GM21528 (cell line): Measurements from ENCODE around the gene CYP4F8.
"Not testable (repeated sequence)": the region's sequence is repeated elsewhere in the genome, so short reads cannot be mapped to it uniquely, and the experiment has no call there.

Experiments used
- ATAC-seq: cut with Tn5 transposase; IDR thresholded peaks from one replicate; pipeline ENCODE4 v1.9.1; 2021; ENCODE audit warnings: mild to moderate bottlenecking, moderate library complexity; ENCODE audit not compliant: unreplicated experiment, low FRiP score

The CYP4F8 gene

GRCh38 chr19:15679865-15680264 is 64.8 kb downstream of the CYP4F8 start:
- ATAC-seq = not testable (repeated sequence)
